Upper lobe of left lung (tissue), 4 donors: Measurements from ENCODE around the gene SUPT3H.

Source experiments
- CTCF ChIP-seq, 6 experiments: fragments of 450-650 bp in 4 of 6; fragments of 200-600 bp in 2 of 6; sonication (generic) in 2 of 6; IDR thresholded peaks; one replicate each; pipeline ENCODE4 v1.5.1; 2016 to 2019; ENCODE audit warnings: antibody characterized with exemption in 6 of 6
- EP300 ChIP-seq, 4 donors: sonication (generic); formaldehyde crosslinking; IDR thresholded peaks; one replicate each; pipeline ENCODE4 v1.5.1; 2017; ENCODE audit warnings: antibody characterized with exemption in 4 of 4, control low read depth in 2 of 4
- POLR2A ChIP-seq, 4 donors: fragments of 450-650 bp; IDR thresholded peaks; one replicate each; pipeline ENCODE4 v1.5.1; 2016 to 2017; ENCODE audit warnings: antibody characterized with exemption in 4 of 4, mild to moderate bottlenecking in 2 of 4
- POLR2AphosphoS5 ChIP-seq, 2 donors: sonication (generic); formaldehyde crosslinking; IDR thresholded peaks; one replicate each; pipeline ENCODE4 v1.5.1; 2017; ENCODE audit warnings: antibody characterized with exemption in 2 of 2

GRCh38 chr6:45423824-45424450 lies 46.2 kb upstream of the SUPT3H start:
- TF ChIP-seq CTCF (IDR thresholded peaks at IDR 0.05) (no peak), POLR2A (IDR thresholded peaks at IDR 0.05) (no peak), EP300 (IDR thresholded peaks at IDR 0.05) (no peak), POLR2AphosphoS5 (IDR thresholded peaks at IDR 0.05) (no peak)
